Islet precursor cell (in vitro differentiated cells): ENCODE results near the gene RBL1.
"Not testable (repeated sequence)": the region's sequence is repeated elsewhere in the genome, so short reads cannot be mapped to it uniquely, and the experiment has no call there.

ENCODE experiments used
- DNase-seq: peaks from one replicate; pipeline ENCODE4 v3.0.0-alpha.2; 2018

RBL1 gene

DNA sequence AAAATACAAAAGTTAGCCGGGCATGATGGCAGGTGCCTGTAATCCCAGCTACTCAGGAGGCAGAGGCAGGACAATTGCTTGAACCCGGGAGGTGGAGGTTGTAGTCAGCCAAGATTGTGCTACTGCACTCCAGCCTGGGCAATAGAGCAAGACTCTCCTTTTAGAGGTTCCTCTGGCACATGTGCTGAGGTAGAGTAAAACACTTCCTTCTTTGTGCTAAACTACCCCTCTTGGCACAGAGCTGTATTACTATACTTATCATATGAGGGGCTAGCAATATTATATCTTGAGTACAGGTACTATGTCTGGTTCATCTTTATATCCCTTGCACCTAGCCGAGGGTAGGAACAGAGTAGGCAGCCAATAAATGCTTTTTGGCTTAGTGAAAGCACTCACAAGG lies 104.1 kb downstream of the RBL1 start:
- no peak for DNase-seq

DNA sequence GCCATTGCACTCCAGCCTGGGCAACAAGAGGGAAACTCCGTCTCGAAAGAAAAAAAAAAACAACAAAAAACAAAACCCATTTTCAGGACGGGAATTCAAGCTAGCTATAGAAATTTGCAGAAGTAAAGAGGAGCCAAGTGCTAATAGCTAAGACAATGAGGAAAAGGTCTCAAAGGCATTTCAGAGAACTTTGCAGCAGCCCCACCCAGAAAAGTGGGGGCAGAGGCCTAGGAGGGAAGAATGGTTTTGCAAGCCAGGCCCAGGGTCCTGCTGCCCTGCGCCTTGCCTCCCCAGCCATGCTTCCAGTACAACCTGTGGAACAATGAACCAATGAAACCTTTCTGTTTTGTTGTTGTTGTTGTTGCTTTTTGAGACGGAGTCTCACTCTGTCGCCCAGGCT lies 106.0 kb downstream of the RBL1 start:
- DNase-seq, result no peak

DNA sequence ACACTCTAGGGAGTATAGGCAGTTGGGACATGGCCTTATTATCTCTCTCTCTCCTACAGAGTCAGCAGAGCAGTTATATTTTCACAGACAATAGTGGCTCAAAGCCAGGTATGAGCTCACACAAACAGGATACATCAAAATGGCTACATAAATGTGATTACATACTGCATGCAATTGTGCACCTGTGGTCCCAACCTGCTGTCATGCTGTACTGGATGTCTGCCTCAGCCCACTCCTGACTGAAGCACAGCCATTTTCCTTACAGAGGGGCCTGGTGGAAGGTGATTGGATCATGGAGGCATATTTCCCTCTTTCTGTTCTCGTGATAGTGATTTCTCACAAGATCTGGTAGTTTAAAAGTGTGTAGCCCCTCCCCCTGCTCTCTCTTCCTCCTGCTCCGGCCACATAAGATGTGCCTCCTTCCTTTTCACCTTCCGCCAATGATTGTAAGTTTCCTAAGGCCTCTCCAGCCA lies 107.3 kb downstream of the RBL1 start:
- no peak for DNase-seq

DNA sequence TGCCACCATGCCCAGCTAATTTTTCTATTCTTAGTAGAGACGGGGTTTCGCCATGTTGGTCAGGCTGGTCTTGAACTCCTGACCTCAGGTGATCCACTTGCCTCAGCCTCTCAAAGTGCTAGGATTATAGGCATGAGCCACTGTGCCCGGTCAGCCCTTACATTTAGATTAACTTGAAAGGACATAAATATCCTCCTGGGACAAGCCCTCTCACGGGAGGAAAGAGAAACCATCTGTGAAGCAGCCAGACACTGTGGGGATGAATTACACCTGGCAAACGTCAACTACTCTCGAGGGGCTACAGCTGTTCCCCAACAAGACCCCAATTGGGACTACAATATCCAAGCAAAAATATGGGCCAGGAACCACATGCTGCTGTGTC lies 111.5 kb downstream of the RBL1 start:
- DNase-seq, result no peak

DNA sequence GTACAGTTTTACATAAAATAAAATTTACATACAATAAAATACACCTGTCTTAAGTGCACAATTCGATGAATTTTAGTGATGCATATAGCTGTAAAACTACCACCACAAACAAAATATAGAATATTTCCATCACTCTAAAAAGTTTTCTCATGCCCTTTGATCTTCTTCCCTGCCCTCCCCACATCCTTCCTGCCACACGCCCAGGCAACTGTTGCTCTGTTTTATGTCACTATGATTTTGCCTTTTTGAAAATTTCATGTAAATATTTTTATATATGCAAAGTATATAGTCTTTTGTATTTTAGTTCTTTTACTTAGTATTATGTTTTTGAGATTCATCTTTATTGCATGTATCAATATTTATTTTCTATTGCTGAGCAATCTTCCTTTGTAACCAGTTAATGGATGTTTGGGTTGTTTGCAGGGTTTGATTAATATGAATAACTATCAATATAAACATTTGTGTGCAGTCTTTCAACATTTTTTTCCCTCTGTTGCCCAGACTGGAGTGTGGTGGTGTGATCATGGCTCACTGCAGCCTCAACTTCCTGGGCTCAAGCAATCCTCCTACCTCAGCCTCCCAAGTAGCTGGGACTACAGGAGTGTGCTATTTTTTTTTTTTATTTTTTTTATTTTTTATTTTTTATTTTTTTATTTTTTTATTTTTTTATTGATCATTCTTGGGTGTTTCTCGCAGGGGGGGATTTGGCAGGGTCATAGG lies 120.5 kb downstream of the RBL1 start:
- no peak for DNase-seq

DNA sequence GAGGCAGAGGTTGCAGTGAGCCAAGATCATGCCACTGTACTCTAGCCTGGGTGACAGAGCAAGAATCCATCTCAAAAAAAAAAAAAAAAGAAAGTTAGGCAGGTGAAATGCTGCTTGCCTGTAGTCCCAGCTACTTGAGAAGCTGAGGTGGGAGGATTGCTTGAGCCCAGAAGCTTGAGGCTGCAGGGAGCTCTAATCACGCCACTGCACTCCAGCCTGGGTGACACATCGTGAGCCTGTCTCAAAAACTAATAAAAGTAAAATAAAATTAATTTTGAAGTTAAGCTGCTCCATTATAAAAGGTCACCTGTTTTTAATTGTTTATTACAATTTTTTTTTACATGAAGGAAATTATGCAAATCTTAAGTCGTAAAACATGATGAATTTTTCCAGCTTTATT lies 121.1 kb downstream of the RBL1 start:
- DNase-seq, result no peak

DNA sequence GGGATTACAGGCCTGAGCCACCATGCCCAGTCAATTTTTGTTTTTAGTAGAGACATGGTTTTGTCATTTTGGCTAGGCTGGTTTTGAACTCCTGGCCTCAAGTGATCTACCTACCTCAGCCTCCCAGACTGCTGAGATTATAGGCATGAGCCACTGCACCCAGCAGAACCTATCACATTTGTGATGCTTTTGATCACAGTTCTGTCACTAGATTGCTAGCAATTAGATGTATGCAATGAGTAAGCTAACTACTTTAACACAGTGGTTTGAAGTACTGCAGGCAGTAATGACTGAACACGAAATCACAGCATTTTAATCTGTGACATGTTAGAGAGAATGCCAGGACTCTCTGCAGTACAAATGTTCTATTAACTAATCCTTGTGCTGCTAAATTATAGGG lies 124.7 kb downstream of the RBL1 start:
- no peak for DNase-seq

DNA sequence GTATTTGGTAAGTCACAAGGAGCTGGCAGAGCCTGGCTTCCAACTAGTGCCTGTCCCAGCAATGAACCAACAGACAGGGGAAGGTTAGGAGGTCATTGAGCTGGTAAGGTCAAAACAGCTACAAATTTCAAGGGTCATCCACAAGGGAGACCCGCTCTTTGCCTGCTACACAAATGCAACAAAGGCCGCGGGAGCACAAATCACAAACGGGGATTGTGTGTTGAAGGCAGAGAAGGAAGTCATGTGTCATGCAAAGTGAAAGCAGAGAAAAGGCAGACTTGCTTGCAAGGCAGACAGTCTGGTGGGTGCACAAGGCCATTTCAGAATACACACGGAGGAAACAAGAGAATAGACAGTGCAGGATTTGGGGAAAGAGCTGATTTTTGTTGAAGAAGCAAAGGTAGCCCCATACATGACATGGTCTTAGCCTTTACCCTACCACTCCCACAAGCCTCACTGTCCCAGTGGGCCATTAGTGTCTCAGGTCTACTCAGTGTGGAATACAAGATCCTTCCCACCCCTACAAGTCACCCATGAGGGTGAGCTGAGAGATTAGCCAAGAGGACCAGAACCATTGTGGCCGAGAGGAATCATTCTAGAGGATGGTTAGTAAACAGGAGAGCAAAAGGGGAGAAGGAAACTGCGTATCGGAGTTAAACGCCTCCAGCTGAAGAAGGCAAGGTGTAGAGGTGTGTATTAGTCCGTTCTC lies 126.2 kb downstream of the RBL1 start:
- no peak for DNase-seq

DNA sequence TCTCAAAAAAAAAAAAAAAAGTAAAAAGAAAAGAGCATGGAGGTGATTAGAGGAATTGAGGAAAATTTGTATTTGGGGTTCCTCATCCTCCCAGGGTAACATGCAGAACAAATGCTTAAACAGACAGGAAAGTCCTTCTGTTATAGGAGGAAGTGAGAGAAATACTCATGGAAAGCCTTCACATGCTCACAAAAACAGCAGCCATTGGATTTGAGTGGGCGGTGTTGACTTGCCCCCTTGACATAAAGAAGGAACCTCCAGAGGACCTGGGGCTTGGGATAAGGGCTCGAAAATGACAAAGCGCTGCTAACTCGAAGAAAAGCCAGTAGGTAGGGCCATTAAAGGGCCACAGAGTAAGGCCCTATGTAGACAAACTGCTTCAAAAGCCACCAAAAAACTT lies 126.7 kb downstream of the RBL1 start:
- DNase-seq, result no peak

DNA sequence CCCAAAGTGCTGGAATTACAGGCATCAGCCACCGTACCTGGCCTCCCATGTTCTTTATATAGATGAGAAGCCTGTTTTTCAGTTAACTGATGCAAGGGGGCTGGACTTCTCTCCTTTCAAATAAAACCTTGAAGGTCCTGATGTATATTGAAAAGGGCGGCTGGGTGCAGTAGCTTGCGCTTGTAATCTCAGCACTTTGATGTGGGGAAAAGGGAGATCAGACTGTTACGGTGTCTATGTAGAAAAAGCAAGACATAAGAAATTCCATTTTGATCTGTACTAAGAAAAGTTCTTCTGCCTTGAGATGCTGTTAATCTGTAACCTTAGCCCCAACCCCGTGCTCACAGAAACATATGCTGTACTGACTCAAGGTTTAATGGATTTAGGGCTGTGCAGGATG lies 128.2 kb downstream of the RBL1 start:
- no peak for DNase-seq

DNA sequence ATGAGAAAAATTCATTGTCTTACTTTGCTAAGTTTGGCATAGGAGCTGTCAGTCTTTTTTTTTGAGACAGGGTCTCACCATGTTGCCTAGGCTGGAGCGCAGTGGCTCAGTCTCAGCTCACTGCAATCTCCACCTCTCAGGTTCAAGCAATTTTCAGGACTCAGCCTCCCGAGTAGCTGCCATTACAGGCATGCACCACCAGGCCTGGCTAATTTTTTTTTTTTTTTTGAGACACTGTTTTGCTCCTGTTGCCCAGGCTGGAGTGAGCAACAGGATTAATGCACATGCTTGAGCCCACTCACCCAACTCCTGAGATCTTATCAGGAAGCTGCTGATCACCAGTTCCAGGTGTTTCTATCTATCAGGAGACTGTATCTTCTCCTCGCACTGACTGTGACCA lies 128.8 kb downstream of the RBL1 start:
- not testable (repeated sequence) for DNase-seq

DNA sequence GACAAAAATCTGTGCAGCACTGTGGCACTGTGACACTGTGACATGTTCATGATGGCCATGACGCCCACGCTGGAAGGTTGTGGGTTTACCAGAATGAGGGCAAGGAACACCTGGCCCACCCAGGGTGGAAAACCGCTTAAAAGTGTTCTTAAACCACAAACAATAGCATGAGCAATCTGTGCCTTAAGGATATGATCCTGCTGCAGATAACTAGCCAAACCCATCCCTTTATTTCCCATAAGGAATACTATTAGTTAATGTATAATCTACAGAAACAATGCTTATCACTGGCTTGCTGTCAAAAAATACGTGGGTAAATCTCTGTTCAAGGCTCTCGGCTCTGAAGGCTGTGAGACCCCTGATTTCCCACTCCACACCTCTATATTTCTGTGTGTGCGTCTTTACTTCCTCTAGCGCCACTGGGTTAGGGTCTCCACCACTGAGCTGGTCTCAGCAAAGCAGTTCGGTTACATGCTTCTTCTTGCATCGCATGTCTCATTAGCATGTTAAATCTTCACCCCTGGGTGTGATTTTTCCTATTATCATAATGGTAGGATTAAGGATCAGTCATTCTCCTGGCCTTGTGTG lies 133.3 kb downstream of the RBL1 start:
- DNase-seq, result not testable (repeated sequence)

DNA sequence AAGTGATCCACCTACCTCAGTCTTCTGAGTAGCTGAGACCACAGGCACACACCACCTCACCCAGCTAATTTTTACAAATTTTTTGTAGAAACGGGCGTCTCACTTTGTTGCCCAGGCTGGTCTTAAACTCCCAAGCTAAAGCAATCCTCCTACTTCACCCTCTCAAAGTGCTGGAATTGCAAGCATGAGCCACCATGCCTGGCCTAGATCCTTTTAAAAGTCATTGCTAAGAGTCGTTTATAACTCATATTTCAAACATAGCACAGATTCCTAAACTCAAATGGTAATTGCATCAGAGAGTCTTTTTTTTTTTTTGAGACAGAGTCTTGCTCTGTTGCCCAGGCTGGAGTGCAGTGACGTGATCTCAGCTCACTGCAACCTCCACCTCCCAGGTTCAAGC lies 136.6 kb downstream of the RBL1 start:
- DNase-seq, result no peak

DNA sequence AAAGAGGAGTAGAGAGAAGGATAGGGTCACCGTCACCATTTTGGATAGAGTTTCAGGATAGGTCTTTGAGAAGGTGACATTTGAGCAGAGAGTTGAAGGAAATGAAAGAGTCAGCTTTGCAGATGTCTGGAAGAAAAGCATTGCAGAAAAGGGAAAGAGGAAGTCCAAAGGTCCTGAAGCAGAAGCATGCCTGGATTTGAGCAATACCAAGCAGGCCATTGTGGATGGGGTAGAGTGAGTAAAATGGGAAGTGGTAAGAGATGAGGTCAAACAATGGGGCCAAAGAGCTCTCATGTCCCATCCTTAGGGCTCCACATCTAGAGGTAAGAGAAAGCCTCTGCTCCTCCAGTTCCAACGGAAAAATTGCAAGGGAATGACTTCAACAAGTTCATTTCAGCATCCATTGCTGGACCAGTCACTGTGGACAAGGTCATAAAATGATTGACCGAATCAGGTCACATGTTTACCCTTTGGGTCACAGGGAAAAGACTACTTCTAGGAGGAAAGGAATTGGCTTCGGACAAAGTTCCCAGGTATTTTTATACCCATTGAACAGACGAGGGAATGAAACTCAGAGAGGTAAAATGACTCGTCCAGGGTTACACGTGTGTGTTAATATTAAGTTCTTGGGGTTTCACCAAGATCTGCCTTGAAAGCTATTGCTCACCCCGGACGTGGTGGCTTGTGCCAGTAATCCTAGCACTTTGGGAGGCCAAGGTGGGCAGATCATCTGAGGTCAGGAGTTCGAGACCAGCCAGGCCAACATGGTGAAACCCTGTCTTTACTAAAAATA lies 137.7 kb downstream of the RBL1 start:
- DNase-seq, result no peak

DNA sequence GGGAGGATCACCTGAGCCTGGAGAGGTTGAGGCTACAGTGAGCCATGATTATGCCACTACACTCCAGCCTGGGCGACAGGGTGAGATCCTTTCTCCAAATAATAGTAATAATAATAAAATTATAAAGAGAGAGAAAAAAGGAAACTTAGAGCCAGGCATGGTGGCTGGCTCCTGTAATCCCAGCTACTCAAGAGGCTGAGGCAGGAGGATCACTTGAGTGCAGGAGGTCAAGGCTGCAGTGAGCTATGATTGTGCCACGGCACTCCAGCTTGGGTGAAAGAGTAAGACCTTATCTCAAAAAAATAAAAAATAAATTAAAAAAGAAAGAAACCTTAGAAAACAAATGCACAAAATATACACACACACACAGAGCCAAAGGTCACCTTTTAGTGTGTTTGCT lies 139.1 kb downstream of the RBL1 start:
- no peak for DNase-seq

DNA sequence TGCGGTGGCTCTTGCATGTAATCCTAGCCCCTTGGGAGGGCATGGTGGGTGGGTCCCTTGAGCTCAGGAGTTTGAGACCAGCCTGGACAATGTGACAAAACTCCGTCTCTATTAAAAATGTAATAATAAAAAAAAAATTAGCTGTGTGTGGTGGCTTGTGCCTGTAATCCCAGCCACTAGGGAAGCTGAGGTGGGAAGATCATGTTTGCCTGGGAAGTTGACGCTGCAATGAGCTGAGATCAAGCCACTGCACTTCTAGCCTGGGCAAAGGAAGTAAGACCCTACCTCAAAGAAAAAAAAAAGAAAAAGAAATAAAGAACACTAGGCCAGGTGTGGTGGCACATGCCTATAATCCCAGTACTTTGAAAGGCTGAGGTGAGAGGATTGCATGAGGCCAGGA lies 139.8 kb downstream of the RBL1 start:
- DNase-seq, result no peak

DNA sequence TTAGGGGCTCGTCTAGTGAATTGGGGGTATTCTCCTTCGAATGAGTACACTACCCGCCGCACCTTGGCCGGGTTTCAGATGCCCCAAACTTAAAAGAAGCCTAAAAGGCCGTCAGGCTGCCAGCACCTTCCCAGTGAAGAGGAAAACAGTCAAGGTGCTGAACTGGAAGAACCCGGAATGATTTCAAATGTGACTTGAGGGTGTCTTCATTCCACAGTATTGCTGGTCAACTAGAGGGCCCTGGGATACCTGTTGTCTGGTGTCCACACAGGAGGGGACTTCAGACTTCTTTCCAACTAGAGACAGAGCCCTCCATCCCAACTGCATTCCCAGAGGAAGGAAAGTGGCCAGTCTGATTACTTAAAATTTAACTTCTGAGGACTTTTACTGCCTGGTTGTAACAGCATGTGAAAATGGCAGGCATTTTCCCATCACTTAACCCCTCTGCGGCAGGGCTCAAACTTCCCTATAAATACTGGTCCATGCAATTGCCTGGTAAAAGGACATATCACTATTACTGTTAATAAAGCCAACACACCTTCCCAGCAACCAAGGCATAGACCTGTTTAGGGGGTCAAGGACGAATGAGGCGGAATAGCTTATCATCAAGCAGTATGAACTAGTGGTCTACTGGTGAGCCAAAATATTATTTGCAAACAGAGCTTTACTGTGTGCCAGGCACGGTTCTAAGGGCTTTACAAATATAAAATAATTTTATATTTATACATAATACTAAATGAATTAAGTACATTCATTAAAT lies 143.6 kb downstream of the RBL1 start:
- DNase-seq, result no peak

DNA sequence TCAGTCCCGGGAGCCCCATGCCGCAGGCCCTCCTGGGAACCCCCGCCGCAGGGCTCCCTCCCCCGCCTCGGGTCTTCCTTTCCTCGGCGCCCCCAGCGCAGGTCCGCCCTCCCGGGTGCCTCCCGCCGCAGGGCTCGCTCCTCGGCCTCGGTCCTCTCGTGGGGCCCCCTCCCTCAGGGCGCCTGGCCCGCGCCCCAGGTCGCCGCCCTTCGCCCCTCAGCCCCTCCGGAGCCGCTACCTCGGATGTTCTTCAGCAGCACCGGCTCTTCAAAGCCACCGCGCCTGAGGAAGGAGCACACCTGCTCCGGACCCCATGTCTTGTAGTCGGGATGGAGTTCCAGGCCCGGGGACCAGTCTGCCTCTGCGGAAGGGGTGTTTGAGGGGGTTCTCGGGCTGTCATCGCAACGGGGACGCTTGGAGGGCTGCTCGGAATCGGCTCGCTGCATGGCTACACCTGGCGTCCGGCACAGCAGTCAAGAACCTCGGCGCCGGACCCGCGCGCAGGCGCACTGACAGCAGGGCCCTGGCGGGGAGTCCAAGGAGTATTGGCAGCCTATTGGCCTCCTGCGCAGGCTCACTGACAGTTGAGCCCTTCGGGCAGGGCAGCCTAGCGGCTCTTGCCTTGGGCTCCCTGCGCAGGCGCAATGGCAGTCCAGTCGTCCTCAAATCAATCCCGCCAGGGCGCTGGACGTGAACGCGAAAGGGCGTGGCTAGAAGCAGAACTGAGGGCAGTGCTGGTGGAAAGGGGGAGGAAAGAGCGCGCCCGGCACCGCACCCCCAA lies 144.4 kb downstream of the RBL1 start, which contains the start of gene SAMHD1:
Gene SAMHD1, minus strand, starts transcription at position 511 of the 781 bp plus-strand sequence. Its CDS starts 65 bp downstream, at position 446.
- peak; percentile 99 for DNase-seq

DNA sequence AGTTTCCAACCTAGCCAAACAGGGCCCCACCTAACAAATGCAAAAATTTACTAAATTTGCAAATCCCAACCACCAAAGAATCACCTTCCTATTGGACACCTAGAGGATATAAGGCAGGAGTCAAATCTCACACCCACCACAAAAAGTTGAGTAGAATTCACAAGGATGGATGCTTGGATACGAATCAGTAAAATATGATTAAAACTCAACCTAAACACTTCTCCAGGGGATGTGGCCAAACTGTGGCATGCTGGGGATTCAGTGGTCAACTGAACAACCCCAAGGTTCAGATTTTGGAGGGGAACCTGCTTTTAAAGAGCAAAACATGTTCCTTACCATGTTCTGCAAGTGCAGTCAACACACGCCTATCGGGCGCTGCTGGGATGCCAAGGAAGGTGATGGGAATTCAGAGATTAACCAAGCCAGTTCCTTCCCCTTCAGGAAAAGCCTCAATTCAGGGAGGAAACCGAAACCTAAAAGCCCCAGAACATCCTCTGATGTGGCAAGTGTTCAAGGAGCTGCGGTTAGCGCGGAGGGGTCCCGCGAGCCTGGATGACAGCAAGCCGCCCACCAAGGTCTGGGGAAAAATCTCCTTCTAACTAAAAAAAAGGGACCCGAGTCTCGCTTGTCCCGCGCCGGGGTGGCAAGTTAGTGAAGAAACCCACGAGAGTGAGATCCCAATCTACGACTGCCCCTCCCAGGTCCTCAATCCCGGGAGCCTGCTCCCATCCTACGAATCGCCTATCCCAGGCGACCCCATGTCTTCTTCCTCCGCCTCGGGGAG lies 145.2 kb downstream of the RBL1 start:
- no peak for DNase-seq
